Brain microvascular endothelial cell (primary cell): ENCODE data around the gene TMEM161A.

Source experiments
- DNase-seq: peaks from one replicate; pipeline ENCODE4 v3.0.0-alpha.2; 2020
- H3K27ac ChIP-seq: fragments of 250-450 bp; sonication (Bioruptor Pico); 2 replicates; pipeline ENCODE4 v1.5.1; 2020; ENCODE audit warnings: mild to moderate bottlenecking, moderate library complexity
- H3K27me3 ChIP-seq: fragments of 250-450 bp; sonication (Bioruptor Pico); replicated peaks from 2 replicates; pipeline ENCODE4 v1.5.1; 2020; ENCODE audit warnings: mild to moderate bottlenecking
- H3K36me3 ChIP-seq: fragments of 250-450 bp; sonication (Bioruptor Pico); replicated peaks from 2 replicates; pipeline ENCODE4 v1.5.1; 2020; ENCODE audit warnings: mild to moderate bottlenecking
- H3K4me3 ChIP-seq: 2 replicates; pipeline ENCODE4 v1.5.1; 2011; ENCODE audit warnings: low read depth, mild to moderate bottlenecking, control low read depth, low read length, moderate library complexity
- CTCF ChIP-seq: IDR thresholded peaks from 2 replicates; pipeline ENCODE4 v1.5.1; 2011; ENCODE audit warnings: low read depth, mild to moderate bottlenecking, moderate library complexity, low read length, control low read depth, inconsistent platforms; ENCODE audit errors: missing control alignments
- in situ Hi-C: cut with HindIII; loops from 2 replicates; pipeline ENCODE4 v1.10.0; 2017; ENCODE audit warnings: low sequenced_read_pairs, low pct_ligation_motif_present

TMEM161A gene

GRCh38 chr19:19134687-19135158 is 3.6 kb downstream of the TMEM161A start:
- Histone ChIP-seq H3K27me3 (no peaks in the 10 kb centered on the region), H3K36me3 (no peaks in the 10 kb centered on the region), H3K27ac (no peak overlapping the region), H3K4me3 (no peak overlapping the region)
- in situ Hi-C loops, result no loop called here
- DNase-seq, result no peak
- TF ChIP-seq CTCF, result no peak

- Histone ChIP-seq H3K36me3 (no peaks in the 10 kb centered on the region), H3K4me3 (no peak overlapping the region), H3K27ac (no peak overlapping the region), H3K27me3 (no peaks in the 10 kb centered on the region)
- in situ Hi-C loops, result no loop called here
- TF ChIP-seq CTCF, result no peak
- no peak for DNase-seq
Measured at GRCh38 chr19:19133985-19134384, 4.3 kb downstream of the TMEM161A start.

GRCh38 chr19:19132912-19133311 is 5.4 kb downstream of the TMEM161A start:
- TF ChIP-seq CTCF, result no peak
- Histone ChIP-seq H3K36me3 (no peaks in the 10 kb centered on the region), H3K27ac (no peak overlapping the region), H3K27me3 (no peaks in the 10 kb centered on the region), H3K4me3 (no peak overlapping the region)
- DNase-seq, result no peak
- in situ Hi-C loops, result no loop called here

- Histone ChIP-seq H3K27ac (no peak overlapping the region), H3K36me3 (no peaks in the 10 kb centered on the region), H3K4me3 (no peak overlapping the region), H3K27me3 (no peaks in the 10 kb centered on the region)
- no peak for DNase-seq
- no peak for TF ChIP-seq CTCF
- in situ Hi-C loops, result no loop called here
Measured at GRCh38 chr19:19131989-19132388, 6.3 kb downstream of the TMEM161A start.

GRCh38 chr19:19126102-19126501 is 12.2 kb downstream of the TMEM161A start:
- Histone ChIP-seq H3K27ac (no peak overlapping the region), H3K4me3 (no peak overlapping the region), H3K27me3 (no peaks in the 10 kb centered on the region), H3K36me3 (peaks cover 3% of the 10 kb centered on the region)
- TF ChIP-seq CTCF, result no peak
- in situ Hi-C loops, result no loop called here
- DNase-seq, result no peak

GRCh38 chr19:19123386-19123785 is 14.9 kb downstream of the TMEM161A start:
- no peak for DNase-seq
- H3K36me3 ChIP-seq, result peaks cover 11% of the 10 kb centered on the region
- no peak for TF ChIP-seq CTCF
- no peak overlapping the region for H3K27ac ChIP-seq
- in situ Hi-C loops, result no loop called here
- no peak overlapping the region for H3K4me3 ChIP-seq
- H3K27me3 ChIP-seq, result no peaks in the 10 kb centered on the region
